Hematopoietic multipotent progenitor cell treated with erythropoietin and hydrocortisone succinate and interleukin-3 and kit ligand, for 8 days (in vitro differentiated cells): Measurements from ENCODE around the gene OR52I1.

ENCODE experiments used
- DNase-seq: peaks from one replicate; pipeline ENCODE4 v3.0.0-alpha.2; 2015

OR52I1 gene

GRCh38 chr11:4615856-4616444 is 22.1 kb downstream of the OR52I1 start:
- no peak for DNase-seq

GRCh38 chr11:4619514-4619913 is 25.7 kb downstream of the OR52I1 start:
- no peak for DNase-seq

- DNase-seq: peak; percentile 84
Observed at GRCh38 chr11:4626207-4627099, 32.6 kb downstream of the OR52I1 start.

- no peak for DNase-seq
Observed at GRCh38 chr11:4636136-4636535, 42.3 kb downstream of the OR52I1 start.

- DNase-seq: peak; percentile 70
Observed at GRCh38 chr11:4636962-4637661, 43.3 kb downstream of the OR52I1 start, which contains the start of gene OR51D1. TSS of gene OR51D1 (plus strand) at chr11:4637477. CDS start at chr11:4639791, 2,314 bp downstream.

GRCh38 chr11:4637662-4638047 is 43.8 kb downstream of the OR52I1 start:
- no peak for DNase-seq

GRCh38 chr11:4639931-4640330 is 46.1 kb downstream of the OR52I1 start:
- DNase-seq: no peak

GRCh38 chr11:4641501-4641900 is 47.7 kb downstream of the OR52I1 start:
- no peak for DNase-seq

- no peak for DNase-seq
Observed at GRCh38 chr11:4642043-4642442, 48.2 kb downstream of the OR52I1 start.

GRCh38 chr11:4643076-4643475 is 49.2 kb downstream of the OR52I1 start:
- no peak for DNase-seq

GRCh38 chr11:4643682-4644081 is 49.8 kb downstream of the OR52I1 start, which contains the start of gene OR51E1:
TSS of gene OR51E1 (plus strand) at chr11:4643982. CDS start at chr11:4652527, 8,545 bp downstream.
- DNase-seq: no peak

- DNase-seq: no peak
Observed at GRCh38 chr11:4644233-4644632, 50.4 kb downstream of the OR52I1 start.
